HG02798 (cell line): ENCODE measurements around the gene MCTP2.

Source experiments
- ATAC-seq: cut with Tn5 transposase; IDR thresholded peaks from one replicate; pipeline ENCODE4 v1.9.1; 2021; ENCODE audit warnings: mild to moderate bottlenecking; ENCODE audit not compliant: unreplicated experiment, poor library complexity

MCTP2 gene

DNA sequence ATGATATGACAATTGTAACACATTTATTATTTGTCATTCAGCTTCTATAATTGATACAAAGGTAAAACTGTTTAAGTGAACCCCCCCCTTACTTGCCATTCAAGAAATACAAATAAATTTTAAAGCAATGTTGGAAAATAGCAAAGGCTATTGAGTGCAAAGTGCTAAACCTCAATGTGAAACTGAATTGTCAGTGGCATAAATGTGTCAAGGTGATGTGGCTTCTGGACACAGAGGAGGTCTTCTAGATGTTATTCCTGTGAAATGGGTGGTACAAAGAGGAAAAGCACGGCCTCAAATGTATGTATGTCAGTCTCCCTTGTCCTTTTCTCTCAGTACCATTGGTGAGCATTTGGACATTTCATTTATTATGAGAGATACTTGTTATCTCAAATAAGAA, 149.4 kb downstream of the MCTP2 start:
- ATAC-seq = no peak

DNA sequence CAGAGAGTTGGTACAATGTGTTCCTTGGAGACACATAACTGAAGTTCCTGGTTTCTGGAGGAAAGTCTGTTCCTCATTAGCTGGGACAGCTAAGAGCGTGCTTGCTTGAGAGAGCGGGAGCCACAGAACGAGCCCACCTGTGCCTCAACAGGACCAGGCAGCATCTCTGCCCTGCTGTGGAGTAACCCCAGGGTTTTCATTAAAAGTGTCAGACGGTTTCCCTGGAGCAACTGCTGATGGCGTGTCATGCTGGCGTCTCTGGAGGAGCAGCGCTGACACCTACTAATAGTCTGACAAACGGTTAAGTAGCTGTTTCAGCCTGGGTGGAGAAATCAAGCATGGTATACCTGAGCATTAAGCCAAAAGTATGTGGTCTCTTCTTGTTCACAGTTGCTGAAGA, 150.0 kb downstream of the MCTP2 start:
- no peak for ATAC-seq

DNA sequence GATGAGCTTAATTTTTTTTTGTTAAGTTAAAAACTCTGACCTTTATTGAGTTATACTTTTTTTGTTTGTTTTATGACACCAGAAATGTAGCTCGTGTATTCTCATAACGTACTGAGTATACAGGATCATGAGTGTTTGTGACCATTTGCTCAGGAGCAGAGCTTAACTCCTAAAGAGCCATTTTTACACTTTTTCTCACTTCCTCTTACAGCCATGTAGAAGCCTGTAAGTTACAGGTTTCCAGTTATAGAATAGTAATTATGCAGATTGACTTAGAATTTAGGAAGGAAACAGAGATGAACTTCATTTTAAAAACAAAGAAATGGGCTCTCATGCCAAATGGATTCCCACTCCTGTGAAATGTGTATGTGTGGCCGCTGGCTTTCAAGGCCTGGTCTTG, 151.7 kb downstream of the MCTP2 start:
- no peak for ATAC-seq

DNA sequence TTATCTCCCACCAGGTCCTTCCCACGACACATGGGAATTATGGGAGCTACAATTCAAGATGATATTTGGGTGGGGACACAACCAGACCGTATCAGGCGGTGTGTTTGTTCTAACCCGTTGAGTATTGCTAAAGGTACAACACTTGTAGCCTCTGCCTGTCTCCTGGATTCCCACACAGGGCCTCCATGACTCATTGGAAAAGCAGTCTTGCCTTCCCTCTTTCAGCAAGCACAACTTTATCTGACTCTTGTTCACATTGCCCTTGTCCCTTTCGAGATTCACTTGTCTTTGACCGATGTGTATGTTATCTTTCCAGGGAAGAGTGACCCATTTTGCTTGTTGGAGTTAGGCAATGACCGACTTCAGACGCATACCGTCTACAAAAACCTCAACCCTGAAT, 152.3 kb downstream of the MCTP2 start:
- no peak for ATAC-seq

DNA sequence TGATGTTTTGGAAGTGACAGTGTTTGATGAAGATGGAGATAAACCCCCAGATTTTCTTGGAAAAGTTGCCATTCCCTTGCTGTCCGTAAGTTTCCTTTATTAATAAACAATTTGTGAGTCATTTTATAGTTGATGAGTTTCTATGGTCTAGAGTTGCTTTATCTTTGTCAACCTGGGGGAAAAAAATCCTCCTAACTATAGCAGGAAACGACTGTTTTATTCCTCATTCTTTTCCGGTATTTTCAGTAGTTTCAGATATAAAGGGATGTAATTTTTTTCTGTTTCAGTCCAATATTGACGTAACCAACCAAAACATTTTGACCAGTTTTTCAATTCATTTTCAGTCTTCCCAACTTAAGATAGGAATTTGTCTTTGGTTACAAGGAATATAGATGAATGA, 154.1 kb downstream of the MCTP2 start:
- ATAC-seq = no peak

DNA sequence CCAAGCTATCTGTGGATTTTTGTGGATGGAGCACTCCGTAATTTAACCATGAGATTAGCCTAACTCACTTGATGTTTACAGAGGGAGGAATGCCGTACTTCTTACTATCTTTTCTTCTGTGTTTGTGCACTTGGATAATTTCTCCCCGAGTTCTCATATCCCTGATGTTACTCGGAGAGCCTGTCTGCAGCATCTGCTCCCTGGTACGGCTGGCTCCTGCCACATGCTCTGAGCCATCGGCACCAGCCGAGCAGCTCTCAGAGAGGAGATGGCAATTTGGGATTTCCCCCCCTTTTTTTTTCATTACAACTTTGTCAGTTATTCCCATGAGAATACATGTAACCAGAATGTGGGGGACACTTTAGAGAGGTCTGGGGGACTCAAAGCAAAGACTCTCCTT, 155.0 kb downstream of the MCTP2 start:
- ATAC-seq = no peak

DNA sequence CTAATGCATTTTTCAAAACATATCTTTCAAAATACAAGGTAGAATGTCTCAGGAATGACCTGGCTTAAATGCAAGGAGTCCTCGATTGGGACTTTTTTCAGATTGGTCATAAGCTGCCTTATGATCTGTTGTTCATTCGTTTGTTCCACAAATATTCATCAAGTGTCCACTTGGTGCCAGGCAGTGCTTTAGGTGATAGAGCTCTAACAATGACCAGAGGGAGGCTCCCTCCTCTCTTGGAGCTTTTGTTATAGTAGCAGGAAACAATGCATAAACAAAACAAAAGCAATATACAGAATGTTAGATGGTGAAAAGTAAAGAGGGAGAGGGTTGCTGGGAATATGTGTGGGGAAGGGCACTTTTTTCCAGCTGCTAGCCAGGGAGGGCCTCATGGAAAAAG, 156.1 kb downstream of the MCTP2 start:
- ATAC-seq = no peak

DNA sequence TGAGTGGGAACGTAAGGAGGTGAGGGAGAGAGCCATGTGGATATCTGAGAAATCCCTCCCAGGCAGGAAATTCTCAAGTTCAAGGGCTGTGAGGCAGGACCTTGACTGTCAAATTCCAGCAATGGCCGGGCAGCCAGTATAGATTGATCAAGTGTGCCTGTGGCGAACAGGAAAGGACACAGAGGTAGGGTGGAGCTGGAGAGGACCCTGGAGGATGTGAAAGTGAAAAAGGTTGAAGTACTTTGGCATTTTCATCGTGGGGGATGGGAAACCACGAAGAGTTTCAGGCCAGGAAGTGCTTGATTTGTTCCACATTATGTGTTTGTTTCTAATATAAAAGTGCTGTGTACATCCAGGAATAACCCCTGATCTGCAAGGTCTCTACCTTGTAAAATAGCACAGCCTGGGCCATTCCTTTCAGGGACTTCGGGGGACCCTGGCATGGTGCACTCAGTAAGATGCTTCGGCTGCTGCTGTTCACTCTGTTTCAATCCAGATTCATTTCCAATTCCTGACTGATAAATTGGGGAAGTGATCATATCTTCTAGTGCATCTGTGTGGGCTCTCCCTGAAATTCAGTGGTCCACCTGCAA, 156.6 kb downstream of the MCTP2 start:
- no peak for ATAC-seq

DNA sequence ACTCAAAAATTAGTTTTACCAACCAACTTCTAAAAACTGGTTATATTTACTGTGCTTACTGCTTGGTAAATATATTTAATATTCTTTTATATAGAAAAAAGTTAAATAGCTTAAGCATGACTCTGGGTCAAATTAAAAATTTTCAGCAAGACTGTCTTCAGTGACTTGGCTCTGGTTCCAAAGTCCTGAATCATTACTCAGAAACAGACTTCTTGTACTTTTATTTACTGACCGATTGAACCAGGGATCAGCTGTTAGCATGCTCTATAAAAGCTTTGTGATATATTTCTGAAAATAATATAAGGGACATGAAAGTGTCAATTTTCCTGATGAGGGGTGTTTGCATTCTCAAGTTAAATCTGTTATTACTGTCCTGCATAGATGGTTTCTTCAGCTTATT, 164.3 kb downstream of the MCTP2 start:
- no peak for ATAC-seq

DNA sequence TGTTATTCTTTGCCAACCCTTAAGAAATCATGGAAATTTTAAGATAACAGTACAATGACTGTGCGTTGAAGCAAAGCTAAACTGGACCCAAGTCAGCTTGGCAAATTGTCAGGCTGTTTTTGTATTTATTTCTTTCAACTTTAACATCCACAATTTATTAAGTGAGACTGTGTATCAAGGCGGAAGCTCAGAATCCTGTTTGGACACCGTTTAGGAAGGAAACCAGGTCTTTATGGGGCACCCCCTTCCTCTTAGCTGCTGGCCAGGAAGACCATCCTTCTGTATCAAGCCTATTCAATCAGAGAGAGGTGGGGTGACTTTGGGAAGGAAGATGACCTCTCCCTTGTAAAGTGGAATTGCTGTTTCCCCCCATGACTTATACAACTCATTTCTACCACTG, 166.0 kb downstream of the MCTP2 start:
- ATAC-seq = no peak

DNA sequence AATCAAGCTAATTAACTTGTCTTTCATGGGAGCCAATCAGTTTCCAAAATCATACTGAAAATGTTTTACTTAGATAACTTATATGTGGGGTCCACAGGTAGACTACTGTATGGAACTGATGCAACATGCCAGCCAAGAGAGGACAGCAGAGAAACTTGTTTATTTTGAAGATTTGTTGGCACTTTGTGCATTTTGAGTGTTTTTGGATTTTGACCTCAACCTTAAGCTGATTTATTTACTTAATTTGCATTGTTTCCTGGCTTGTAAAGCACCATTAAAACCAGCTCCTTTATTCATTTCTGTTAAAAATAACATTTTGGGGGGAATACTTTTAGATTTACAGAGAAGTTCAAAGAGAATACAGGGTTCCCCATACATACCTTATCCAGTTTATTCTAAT, 166.6 kb downstream of the MCTP2 start:
- no peak for ATAC-seq

DNA sequence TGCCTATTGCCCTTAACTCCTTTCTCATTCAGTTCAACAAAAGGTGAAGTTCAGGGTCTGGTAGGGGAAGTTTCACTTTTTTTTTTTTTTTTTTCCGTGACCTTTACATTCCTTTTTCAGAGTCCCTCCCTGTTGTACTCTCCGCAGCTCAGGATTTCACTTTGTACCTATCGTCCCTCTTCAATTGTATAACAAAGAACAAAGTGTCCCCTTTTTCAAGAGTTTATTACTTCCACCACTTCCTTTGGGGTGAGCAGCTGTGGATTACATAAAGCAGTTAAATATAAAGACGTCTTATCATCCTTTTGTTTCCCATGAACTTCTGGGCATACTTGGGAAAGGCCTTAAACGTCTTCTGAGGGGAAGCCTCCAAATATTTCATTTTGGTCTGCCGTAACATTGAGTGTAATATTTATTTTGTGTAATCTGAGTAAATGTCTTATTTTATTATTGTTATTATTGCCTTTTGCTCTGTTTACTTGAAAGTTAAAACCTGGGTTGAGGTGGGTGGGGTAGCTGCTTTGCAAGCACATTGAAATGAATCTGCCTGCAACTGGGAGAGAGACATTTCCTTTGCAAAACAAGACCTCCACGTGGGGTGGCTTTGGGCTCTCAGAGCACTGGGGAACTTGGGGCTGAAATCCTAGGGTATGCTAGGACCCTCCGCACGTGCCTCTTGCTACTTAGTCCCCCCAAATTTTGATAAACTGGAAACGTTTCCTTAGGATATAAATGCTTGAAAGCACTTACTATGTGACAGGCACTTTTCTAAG, 169.4 kb downstream of the MCTP2 start:
- no peak for ATAC-seq

DNA sequence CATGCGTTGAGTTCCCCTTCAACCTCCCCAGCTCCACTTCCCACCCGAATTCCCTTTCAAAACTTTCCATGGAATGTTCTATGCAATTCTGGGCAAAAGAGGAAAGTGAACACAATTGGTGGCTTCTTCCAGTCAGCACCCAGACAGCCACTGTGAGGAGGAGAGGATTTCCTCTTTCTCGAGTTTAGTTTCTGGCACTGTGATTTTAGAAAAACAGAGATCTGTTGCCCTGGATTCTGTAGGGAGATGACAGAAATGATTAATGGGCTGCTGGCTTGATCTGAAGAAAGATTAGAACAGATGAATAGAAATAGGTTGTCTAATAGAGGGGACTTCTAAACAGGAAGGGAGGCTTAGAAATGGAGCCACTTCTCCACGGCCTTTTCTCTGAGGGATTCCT, 172.0 kb downstream of the MCTP2 start:
- ATAC-seq = no peak

DNA sequence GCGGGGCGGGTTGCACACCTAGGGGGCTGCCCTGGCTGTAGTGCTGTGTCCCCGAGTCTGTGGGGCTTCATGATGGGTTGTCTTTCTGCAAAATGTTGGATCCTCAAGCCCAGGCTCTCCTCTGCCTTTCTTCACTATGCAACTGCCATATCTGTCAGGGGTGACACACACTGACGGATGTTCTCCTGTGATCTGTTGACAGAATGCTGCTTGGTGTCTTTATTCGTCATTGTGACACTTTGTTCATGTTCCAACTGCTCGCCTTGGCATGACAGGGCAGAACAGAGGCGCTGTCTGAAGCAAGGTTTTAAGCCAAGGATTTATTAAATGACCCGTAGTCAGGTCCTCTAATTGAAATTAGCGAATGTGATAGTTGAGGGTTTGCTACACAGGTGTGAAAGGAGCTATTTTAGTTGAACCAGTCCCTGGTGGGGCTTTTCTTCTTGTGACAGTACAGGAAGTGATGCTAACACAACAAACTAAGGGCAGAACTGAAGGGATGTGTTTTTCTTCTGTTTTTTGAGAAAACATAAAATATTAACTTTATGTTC, 173.4 kb downstream of the MCTP2 start:
- ATAC-seq = no peak

DNA sequence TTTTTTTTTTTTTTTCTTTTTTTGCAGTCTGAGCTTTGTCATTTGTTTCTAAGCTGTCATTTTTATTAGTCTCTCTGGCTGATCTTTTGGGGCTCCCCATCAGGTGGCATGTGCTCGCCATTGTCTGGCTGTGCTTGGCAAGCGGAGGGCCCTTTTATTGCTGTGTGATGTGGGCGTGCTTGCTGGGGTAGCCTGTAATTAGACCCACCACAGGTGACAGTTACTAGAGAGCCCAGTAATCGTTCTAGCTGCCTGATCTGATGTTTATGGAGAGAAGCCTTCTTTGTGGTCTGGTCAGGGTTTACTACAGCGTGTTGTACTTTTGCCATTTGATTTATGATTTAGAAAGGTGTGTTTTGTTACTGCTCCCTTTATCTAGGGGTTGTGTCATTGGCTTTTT, 179.9 kb downstream of the MCTP2 start:
- ATAC-seq = no peak

DNA sequence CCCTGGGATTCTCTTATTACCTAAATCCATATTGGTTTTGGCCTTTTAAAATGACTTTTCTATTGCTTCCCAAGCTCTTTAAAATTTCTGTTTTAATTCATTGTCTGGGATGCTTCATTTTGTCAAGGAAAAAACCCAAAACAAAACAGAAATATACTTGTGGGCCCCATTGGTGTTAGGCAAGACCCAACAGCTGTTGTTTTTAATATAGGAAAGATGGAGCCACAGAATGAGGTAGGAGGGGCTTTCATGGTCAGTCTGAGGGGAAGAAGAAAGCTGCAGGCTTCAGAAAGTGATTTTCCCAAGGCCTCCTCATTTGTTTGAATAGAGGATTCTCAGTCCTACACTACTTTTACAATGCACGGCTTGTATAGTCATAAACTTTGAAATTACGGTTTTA, 180.5 kb downstream of the MCTP2 start:
- ATAC-seq = no peak

DNA sequence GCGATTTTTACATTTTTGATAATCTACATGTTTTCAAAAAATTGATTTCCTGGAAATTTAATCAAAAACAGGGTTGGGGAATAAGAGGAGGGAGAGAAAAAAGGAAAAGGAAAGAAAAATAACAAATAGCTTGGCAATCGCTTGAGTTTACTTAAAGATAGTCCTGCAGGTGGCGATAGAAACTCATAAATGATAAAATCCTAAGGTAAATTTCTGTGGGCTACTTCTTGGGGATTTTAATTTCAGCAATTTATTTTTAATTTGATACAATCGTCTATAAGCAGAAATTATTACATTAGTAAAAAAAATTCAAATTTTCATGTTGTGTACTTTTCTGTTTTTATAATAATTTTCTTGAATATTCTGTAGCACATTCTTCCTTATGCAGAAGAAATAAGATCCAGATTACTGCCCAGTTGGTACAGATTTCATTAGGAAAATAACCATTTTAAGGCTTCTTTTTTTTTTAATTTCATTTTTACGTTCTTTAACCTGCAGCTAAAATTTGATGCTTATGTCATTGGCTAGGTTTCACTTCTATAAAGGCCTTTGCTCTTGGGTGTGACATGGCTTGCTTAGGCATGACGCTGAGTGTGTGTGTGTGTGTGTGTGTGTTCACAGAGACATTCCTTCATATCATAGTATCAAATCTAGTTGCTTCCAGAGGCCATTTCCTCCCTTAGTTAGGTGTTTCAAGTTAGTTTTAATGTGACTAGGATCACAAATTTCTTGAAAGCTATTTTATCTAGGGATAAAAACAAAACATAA, 181.8 kb downstream of the MCTP2 start:
- ATAC-seq = peak; percentile 75

DNA sequence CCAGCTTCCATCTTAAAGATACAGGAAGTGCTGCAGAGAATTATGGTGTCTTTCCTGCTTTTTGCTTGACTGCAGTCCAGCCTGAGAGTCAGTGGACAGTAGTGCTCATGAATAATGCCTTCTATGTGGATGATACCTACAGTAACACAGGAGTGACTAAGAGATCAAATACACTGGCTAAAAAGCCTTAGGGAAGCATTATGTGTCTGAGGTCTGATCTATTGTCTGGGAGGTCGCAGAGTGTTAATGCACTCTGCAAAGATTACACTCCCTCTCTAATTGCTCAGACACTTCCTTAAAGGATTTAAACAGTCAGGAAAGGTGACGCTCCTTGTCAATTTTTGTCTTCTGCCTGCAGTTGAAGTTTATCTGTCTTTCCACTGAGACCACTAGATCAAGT, 183.6 kb downstream of the MCTP2 start:
- ATAC-seq = no peak

DNA sequence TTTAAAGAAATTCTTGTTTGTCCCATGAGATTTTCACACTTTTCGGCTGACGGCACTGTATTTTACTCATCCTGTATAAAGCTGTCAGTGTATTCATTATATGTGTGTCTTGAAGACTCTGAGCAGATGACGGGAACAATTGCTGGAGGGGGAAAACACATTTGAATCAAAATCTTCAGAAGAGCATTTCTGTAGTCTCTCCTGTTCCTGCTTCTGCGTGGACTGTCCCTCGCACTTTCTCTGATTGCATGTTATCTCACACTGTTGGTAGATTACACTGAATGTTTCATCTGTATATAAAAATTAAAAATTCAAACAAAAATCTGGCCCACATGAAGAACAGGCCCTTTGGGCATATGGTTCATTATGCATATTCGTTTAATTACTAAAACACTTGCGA, 184.9 kb downstream of the MCTP2 start:
- ATAC-seq = no peak

DNA sequence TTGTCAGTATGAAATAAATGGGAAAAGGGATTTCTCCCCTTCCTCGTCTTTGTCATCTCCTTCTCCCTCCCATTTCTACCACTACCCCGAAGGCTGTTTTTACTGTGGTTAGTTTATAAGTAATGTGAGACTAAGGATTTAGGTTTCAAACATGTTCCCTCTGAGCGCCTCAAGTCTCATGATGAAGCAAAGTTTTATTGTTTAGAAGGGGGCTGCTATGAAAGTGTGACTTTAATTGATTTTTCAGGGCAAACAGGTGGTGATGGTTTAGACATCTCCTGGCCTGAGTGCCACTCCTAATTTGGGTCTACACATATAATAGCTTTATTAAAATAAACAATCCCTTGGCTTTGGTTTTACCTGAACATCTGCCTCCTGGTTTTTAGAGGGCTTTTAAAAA, 185.5 kb downstream of the MCTP2 start:
- no peak for ATAC-seq
